Measurements from ENCODE around the gene NLRC5. TPM values are rescaled to one million over a fixed set of nuclear protein-coding genes. Genes with fewer than 3 reads are reported as not detected.

NLRC5 gene
- total RNA-seq, 4 donors from 2014 or later, result 11.1 to 39.7 (median 16.3) TPM

DNA sequence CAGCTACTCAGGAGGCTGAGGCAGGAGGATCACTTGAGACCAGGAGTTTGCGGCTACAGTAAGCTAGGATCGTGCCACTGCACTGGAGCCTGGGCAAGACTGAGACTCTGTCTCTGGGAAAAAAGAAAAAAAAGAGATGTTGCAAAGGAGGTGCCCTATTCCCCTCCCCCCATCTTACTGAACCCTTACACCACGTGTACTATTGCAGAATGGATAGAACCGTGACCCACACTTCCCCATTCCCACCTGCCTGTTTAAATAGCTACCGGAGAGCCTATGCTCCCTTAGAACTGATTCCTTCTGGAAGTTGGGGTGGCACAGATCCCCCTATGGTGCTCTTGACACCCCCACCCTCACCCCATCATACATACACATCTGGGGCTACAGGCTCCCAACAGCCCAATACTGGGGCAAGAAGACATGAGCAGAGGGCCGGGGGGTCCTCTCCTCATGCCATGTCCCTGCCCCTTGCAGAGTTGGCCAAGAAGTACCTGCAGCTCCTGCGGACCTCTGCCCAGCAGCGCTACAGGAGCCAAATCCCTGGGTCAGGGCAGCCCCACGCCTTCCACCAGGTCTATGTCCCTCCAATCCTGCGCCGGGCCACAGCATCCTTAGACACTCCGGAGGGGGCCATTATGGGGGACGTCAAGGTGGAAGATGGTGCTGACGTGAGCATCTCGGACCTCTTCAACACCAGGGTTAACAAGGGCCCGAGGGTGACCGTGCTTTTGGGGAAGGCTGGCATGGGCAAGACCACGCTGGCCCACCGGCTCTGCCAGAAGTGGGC is 35.7 kb downstream of the NLRC5 start:
- ATAC-seq, result no peak
- no peak overlapping the region for H3K27ac ChIP-seq
- H3K4me1 ChIP-seq, result no peaks in the 10 kb centered on the region
- H3K27me3 ChIP-seq, result no peaks in the 10 kb centered on the region
- no peak for TF ChIP-seq POLR2A (IDR thresholded peaks at IDR 0.05)
- no peaks in the 10 kb centered on the region for H3K9me3 ChIP-seq
- H3K4me3 ChIP-seq, result no peak overlapping the region
- WGBS, 2 donors (ENCODE audit: low coverage in 1 of 2), result 87 to 91% methylated on average over 10 to 11 of the region's 19 CpGs
- peaks cover 0 to 74% of the 10 kb centered on the region in 2 donors for H3K36me3 ChIP-seq

DNA sequence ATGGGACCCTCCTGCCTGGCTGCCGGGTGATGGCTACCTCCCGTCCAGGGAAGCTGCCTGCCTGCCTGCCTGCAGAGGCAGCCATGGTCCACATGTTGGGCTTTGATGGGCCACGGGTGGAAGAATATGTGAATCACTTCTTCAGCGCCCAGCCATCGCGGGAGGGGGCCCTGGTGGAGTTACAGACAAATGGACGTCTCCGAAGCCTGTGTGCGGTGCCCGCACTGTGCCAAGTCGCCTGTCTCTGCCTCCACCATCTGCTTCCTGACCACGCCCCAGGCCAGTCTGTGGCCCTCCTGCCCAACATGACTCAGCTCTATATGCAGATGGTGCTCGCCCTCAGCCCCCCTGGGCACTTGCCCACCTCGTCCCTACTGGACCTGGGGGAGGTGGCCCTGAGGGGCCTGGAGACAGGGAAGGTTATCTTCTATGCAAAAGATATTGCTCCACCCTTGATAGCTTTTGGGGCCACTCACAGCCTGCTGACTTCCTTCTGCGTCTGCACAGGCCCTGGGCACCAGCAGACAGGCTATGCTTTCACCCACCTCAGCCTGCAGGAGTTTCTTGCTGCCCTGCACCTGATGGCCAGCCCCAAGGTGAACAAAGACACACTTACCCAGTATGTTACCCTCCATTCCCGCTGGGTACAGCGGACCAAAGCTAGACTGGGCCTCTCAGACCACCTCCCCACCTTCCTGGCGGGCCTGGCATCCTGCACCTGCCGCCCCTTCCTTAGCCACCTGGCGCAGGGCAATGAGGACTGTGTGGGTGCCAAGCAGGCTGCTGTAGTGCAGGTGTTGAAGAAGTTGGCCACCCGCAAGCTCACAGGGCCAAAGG is 36.8 kb downstream of the NLRC5 start:
- Histone ChIP-seq H3K4me1 (no peaks in the 10 kb centered on the region), H3K27me3 (no peaks in the 10 kb centered on the region), H3K4me3 (no peak overlapping the region), H3K27ac (no peak overlapping the region), H3K9me3 (no peaks in the 10 kb centered on the region), H3K36me3 (peaks cover 0 to 64% of the 10 kb centered on the region in 2 donors)
- no peak for TF ChIP-seq POLR2AphosphoS5 (IDR thresholded peaks at IDR 0.05)
- no peak for TF ChIP-seq POLR2A (IDR thresholded peaks at IDR 0.05)
- TF ChIP-seq, protein P1, sequence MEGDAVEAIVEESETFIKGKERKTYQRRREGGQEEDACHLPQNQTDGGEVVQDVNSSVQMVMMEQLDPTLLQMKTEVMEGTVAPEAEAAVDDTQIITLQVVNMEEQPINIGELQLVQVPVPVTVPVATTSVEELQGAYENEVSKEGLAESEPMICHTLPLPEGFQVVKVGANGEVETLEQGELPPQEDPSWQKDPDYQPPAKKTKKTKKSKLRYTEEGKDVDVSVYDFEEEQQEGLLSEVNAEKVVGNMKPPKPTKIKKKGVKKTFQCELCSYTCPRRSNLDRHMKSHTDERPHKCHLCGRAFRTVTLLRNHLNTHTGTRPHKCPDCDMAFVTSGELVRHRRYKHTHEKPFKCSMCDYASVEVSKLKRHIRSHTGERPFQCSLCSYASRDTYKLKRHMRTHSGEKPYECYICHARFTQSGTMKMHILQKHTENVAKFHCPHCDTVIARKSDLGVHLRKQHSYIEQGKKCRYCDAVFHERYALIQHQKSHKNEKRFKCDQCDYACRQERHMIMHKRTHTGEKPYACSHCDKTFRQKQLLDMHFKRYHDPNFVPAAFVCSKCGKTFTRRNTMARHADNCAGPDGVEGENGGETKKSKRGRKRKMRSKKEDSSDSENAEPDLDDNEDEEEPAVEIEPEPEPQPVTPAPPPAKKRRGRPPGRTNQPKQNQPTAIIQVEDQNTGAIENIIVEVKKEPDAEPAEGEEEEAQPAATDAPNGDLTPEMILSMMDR (IDR thresholded peaks at IDR 0.05), result no peak
- 100% methylated on average over 1 of the region's 21 CpGs for WGBS, 2 donors (ENCODE audit: low coverage in 1 of 2)
- ATAC-seq, result no peak

DNA sequence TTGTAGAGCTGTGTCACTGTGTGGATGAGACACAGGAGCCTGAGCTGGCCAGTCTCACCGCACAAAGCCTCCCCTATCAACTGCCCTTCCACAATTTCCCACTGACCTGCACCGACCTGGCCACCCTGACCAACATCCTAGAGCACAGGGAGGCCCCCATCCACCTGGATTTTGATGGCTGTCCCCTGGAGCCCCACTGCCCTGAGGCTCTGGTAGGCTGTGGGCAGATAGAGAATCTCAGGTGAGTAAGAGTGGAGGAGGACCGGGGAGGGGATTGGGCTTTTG is 37.4 kb downstream of the NLRC5 start:
- no peaks in the 10 kb centered on the region for H3K4me1 ChIP-seq
- no peak overlapping the region for H3K4me3 ChIP-seq
- no peak overlapping the region for H3K27ac ChIP-seq
- H3K36me3 ChIP-seq, result peaks cover 0 to 58% of the 10 kb centered on the region in 2 donors
- ATAC-seq, result no peak
- TF ChIP-seq POLR2AphosphoS5 (IDR thresholded peaks at IDR 0.05), result no peak
- TF ChIP-seq, protein P1 (IDR thresholded peaks at IDR 0.05), result no peak
- no peak for TF ChIP-seq EP300 (IDR thresholded peaks at IDR 0.05)
- no peak for TF ChIP-seq POLR2A (IDR thresholded peaks at IDR 0.05)
- H3K9me3 ChIP-seq, result no peaks in the 10 kb centered on the region
- H3K27me3 ChIP-seq, result no peaks in the 10 kb centered on the region
- WGBS, 2 donors (ENCODE audit: low coverage in 1 of 2), result 60% methylated on average over 1 of the region's 3 CpGs; no CpG with 5 or more reads in 1 of the 2 donors

DNA sequence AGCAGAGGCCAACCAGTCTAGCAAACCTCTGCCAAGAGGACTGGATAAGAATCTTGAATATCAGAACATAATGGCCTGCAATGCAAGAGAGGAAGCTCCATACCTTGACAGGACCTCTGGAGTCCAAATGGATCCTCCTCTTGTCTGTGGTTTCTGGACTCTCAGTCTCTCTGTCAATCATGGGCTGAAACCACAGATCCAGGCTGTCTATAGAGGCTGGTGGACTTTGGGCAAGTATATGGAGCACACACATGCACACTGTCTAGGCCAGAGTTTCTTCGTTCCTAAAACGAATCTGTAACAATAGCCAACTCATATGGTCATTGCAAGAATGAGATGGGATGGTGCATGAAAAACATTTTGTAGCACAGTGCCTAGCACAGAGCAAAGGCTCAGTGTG is 37.7 kb downstream of the NLRC5 start:
- no peaks in the 10 kb centered on the region for H3K9me3 ChIP-seq
- 83% methylated on average over 2 of the region's 2 CpGs; no CpG with 5 or more reads in 1 of the 2 donors for WGBS, 2 donors (ENCODE audit: low coverage in 1 of 2)
- no peak for ATAC-seq
- no peak overlapping the region for H3K27ac ChIP-seq
- no peaks in the 10 kb centered on the region for H3K4me1 ChIP-seq
- no peak overlapping the region for H3K4me3 ChIP-seq
- H3K27me3 ChIP-seq, result no peaks in the 10 kb centered on the region
- TF ChIP-seq EP300 (IDR thresholded peaks at IDR 0.05) (no peak), POLR2A (IDR thresholded peaks at IDR 0.05) (no peak), POLR2AphosphoS5 (IDR thresholded peaks at IDR 0.05) (no peak)
- TF ChIP-seq, protein P1 (IDR thresholded peaks at IDR 0.05), result no peak
- H3K36me3 ChIP-seq, result peaks cover 0 to 58% of the 10 kb centered on the region in 2 donors

DNA sequence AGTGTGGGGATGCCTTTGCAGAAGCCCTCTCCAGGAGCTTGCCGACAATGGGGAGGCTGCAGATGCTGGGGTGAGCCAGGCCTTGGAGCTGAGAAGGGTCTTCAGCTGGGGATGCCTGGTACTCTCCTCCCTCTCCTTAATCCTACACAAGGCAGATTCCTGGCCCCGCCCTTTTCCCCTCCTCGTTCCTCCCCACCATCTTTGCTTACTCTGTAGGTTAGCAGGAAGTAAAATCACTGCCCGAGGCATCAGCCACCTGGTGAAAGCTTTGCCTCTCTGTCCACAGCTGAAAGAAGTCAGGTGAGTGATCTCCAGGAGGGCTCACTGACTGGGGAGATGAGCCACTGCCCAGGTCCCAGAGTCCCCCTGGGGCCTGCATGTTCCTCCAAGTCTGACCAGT is 38.7 kb downstream of the NLRC5 start:
- H3K4me3 ChIP-seq, result no peak overlapping the region
- H3K27ac ChIP-seq, result no peak overlapping the region
- no peaks in the 10 kb centered on the region for H3K9me3 ChIP-seq
- H3K27me3 ChIP-seq, result no peaks in the 10 kb centered on the region
- H3K36me3 ChIP-seq, result peaks cover 0 to 54% of the 10 kb centered on the region in 2 donors
- no peak for ATAC-seq
- 100% methylated on average over 1 of the region's 4 CpGs; no CpG with 5 or more reads in 1 of the 2 donors for WGBS, 2 donors (ENCODE audit: low coverage in 1 of 2)
- TF ChIP-seq POLR2AphosphoS5 (IDR thresholded peaks at IDR 0.05) (no peak), POLR2A (IDR thresholded peaks at IDR 0.05) (no peak), EP300 (IDR thresholded peaks at IDR 0.05) (no peak)
- TF ChIP-seq, protein P1 (IDR thresholded peaks at IDR 0.05), result no peak
- no peaks in the 10 kb centered on the region for H3K4me1 ChIP-seq
